IMR-90 (cell line): ENCODE results near the gene IP6K1. TPM values are rescaled to one million over a fixed set of nuclear protein-coding genes. Genes with fewer than 3 reads are reported as not detected.

Source experiments
- ATAC-seq: fragments of 200-7000 bp; cut with Tn5 transposase; 2 replicates; pipeline ENCODE4 v1.9.1; 2020; ENCODE audit warnings: low read depth, mild to moderate bottlenecking, moderate library complexity
- BruUV-seq: library from RNA; stranded (reverse); fragments of 400-500 nt; replicated peaks from 2 replicates; lab custom pipeline; 2021; lab: Mats Ljungman, UMichigan
- CTCF ChIA-PET: fragments of 300-600 bp; formaldehyde crosslinking; extraction: SDS; loops from one replicate; lab custom pipeline; 2021; ENCODE audit warnings: antibody characterized with exemption; lab: Yijun Ruan, JAX
- POLR2A ChIA-PET: fragments of 300-600 bp; sonication (Branson Sonifier 250); formaldehyde crosslinking; loops from one replicate; lab custom pipeline; 2022; ENCODE audit warnings: antibody characterized with exemption; ENCODE audit not compliant: unreplicated experiment; lab: Charles Lee
- DNase-seq: peaks from one replicate; pipeline ENCODE4 v3.0.0; 2013
- H2AFZ ChIP-seq: replicated peaks from 2 replicates; pipeline ENCODE3; 2013; ENCODE audit warnings: low read length, mild to moderate bottlenecking; ENCODE audit not compliant: poor library complexity
- H2AK5ac ChIP-seq: 2 replicates; pipeline ENCODE4 v1.6.1; 2013; ENCODE audit warnings: low read depth, low read length, inconsistent platforms
- H2AK9ac ChIP-seq: replicated peaks from 2 replicates; pipeline ENCODE3; 2013; ENCODE audit warnings: mild to moderate bottlenecking, low read depth, low read length, moderate library complexity; ENCODE audit not compliant: poor library complexity
- H2BK120ac ChIP-seq: 2 replicates; pipeline ENCODE4 v1.6.1; 2013; ENCODE audit warnings: low read depth, low read length, inconsistent platforms
- H2BK15ac ChIP-seq: 3 replicates; pipeline ENCODE4 v1.6.1; 2013; ENCODE audit warnings: low read depth, low read length, inconsistent platforms
- H2BK20ac ChIP-seq: 2 replicates; pipeline ENCODE4 v1.6.1; 2013; ENCODE audit warnings: low read depth, mild to moderate bottlenecking, inconsistent platforms, low read length, moderate library complexity
- H2BK5ac ChIP-seq: 2 replicates; pipeline ENCODE4 v1.6.1; 2013; ENCODE audit warnings: mild to moderate bottlenecking, low read depth, low read length, inconsistent platforms; ENCODE audit not compliant: poor library complexity, severe bottlenecking
- H3K14ac ChIP-seq: replicated peaks from 2 replicates; pipeline ENCODE4 v1.6.1; 2013; ENCODE audit warnings: low read depth, low read length, inconsistent platforms
- H3K18ac ChIP-seq: 2 replicates; pipeline ENCODE4 v1.6.1; 2013; ENCODE audit warnings: low read depth, low read length, control low read depth
- H3K23ac ChIP-seq: 2 replicates; pipeline ENCODE4 v1.6.1; 2013; ENCODE audit warnings: low read depth, low read length, inconsistent platforms
- H3K27ac ChIP-seq: 2 replicates; pipeline ENCODE4 v1.5.1; 2013; ENCODE audit warnings: mild to moderate bottlenecking, control low read depth, low read length; ENCODE audit not compliant: insufficient read depth
- H3K27me3 ChIP-seq: 2 replicates; pipeline ENCODE4 v1.6.1; 2013; ENCODE audit warnings: low read length; ENCODE audit not compliant: control insufficient read depth, insufficient read depth
- H3K36me3 ChIP-seq: 2 replicates; pipeline ENCODE4 v1.6.1; 2013; ENCODE audit warnings: low read length, mixed read lengths; ENCODE audit not compliant: control insufficient read depth, insufficient read depth
- H3K4ac ChIP-seq: 2 replicates; pipeline ENCODE4 v1.6.1; 2013; ENCODE audit warnings: low read depth, low read length, inconsistent platforms
- H3K4me1 ChIP-seq: 2 replicates; pipeline ENCODE4 v1.6.1; 2013; ENCODE audit warnings: low read length, mixed read lengths; ENCODE audit not compliant: control insufficient read depth, insufficient read depth
- H3K4me2 ChIP-seq: 2 replicates; pipeline ENCODE4 v1.6.1; 2013; ENCODE audit warnings: low read depth, mild to moderate bottlenecking, control low read depth, low read length, moderate library complexity
- H3K4me3 ChIP-seq: 2 replicates; pipeline ENCODE4 v1.5.1; 2013; ENCODE audit warnings: low read depth, mild to moderate bottlenecking, control low read depth, low read length, moderate library complexity; ENCODE audit not compliant: insufficient read depth
- H3K56ac ChIP-seq: 2 replicates; pipeline ENCODE4 v1.6.1; 2013; ENCODE audit warnings: low read length, inconsistent platforms; ENCODE audit not compliant: insufficient read depth; ENCODE audit errors: extremely low read depth
- H3K79me1 ChIP-seq, 2 experiments: 2 replicates each; pipeline ENCODE4 v1.6.1; 2013; ENCODE audit warnings: low read length in 2 of 2, inconsistent platforms in 1 of 2, low read depth in 1 of 2
- H3K9ac ChIP-seq: 2 replicates; pipeline ENCODE4 v1.6.1; 2013; ENCODE audit warnings: low read depth, low read length, control low read depth
- H3K9me1 ChIP-seq: 2 replicates; pipeline ENCODE4 v1.6.1; 2013; ENCODE audit warnings: low read length, inconsistent platforms; ENCODE audit not compliant: insufficient read depth
- H3K9me3 ChIP-seq: 2 replicates; pipeline ENCODE4 v1.6.1; 2013; ENCODE audit warnings: low read length; ENCODE audit not compliant: control insufficient read depth, insufficient read depth
- H4K20me1 ChIP-seq: 2 replicates; pipeline ENCODE4 v1.6.1; 2013; ENCODE audit warnings: low read length, inconsistent platforms; ENCODE audit not compliant: insufficient read depth
- H4K5ac ChIP-seq: 2 replicates; pipeline ENCODE4 v1.6.1; 2013; ENCODE audit warnings: mild to moderate bottlenecking, low read depth, low read length, control low read depth
- H4K8ac ChIP-seq, 2 experiments: 2 replicates each; pipeline ENCODE4 v1.6.1; 2013; ENCODE audit warnings: low read depth in 2 of 2, low read length in 2 of 2, control low read depth in 1 of 2, inconsistent platforms in 1 of 2
- H4K91ac ChIP-seq: 2 replicates; pipeline ENCODE4 v1.6.1; 2013; ENCODE audit warnings: low read depth, low read length, inconsistent platforms; ENCODE audit not compliant: insufficient read depth
- FOS ChIP-seq: fragments of 150-350 bp; IDR thresholded peaks from 2 replicates; pipeline ENCODE4 v1.6.1; 2016; ENCODE audit warnings: low read depth, low read length
- WGBS, 2 experiments: methylation state at CpG; one replicate each; pipeline versions ENCODE4 v1.1.5 to v1.1.7; 2013; ENCODE audit warnings: missing lambda C conversion rate in 2 of 2; ENCODE audit not compliant: insufficient read length in 1 of 2; ENCODE audit errors: extremely low coverage in 2 of 2; 5-methylcytosine and 5-hydroxymethylcytosine counted together
- dilution Hi-C: fragments of 300-500 bp; cut with HindIII; formaldehyde crosslinking; loops from one replicate; pipeline ENCODE4 v1.14.3; 2018; ENCODE audit warnings: low sequenced_read_pairs; ENCODE audit not compliant: unreplicated experiment
- in situ Hi-C: fragments of 300-500 bp; cut with MboI; formaldehyde crosslinking; loops from 3 replicates; pipeline ENCODE4 v1.14.3; 2019; ENCODE audit warnings: low sequenced_read_pairs, inconsistent platforms, mixed read lengths
- intact Hi-C: fragments of 100-400 bp; cut with micrococcal nuclease; formaldehyde crosslinking; loops from 2 replicates; pipeline ENCODE4 v1.10.0; 2022
- polyA plus RNA-seq, 3 experiments: library from polyadenylated mRNA; depleted of rRNA; stranded (reverse); fragments of >200 nt; gene quantifications; 2 replicates each; pipeline ENCODE4 v1.2.3, GENCODE V29; 2012; ENCODE audit warnings: low replicate concordance in 1 of 3
- total RNA-seq: library from RNA; depleted of rRNA; stranded (reverse); fragments of >200 nt; gene quantifications from 2 replicates; pipeline ENCODE4 v1.2.3, GENCODE V29; 2012
- TF ChIP-seq, protein P1 (sequence below): fragments of 150-350 bp; IDR thresholded peaks from 2 replicates; pipeline ENCODE4 v1.6.1; 2017; ENCODE audit warnings: mild to moderate bottlenecking, antibody characterized with exemption, low read length, low read depth

The IP6K1 gene
- total and polyA plus RNA-seq, 2 of the 4 experiments (the other 2 are of a cell fraction): 28.3 to 28.7 TPM

- H2AK5ac ChIP-seq: peak overlapping the region; percentile 62
- peak overlapping the region; percentile 100 for H2AK9ac ChIP-seq
- peak overlapping the region; percentile 99 for H2AFZ ChIP-seq
- POLR2A ChIA-PET: interaction anchor here (0.6 kb wide), 1 partner anchor 207 kb away, joined by 3 read pairs; the partner anchor contains the start of gene MON1A
- no peak overlapping the region for H2BK5ac ChIP-seq
- H2BK120ac ChIP-seq: no peak overlapping the region
- peak overlapping the region; percentile 91 for H3K9ac ChIP-seq
- no TSS peak for BruUV-seq
- peak overlapping the region; percentile 93; the same call in 1 of the 2 replicates for H3K14ac ChIP-seq
- TF ChIP-seq, protein P1, sequence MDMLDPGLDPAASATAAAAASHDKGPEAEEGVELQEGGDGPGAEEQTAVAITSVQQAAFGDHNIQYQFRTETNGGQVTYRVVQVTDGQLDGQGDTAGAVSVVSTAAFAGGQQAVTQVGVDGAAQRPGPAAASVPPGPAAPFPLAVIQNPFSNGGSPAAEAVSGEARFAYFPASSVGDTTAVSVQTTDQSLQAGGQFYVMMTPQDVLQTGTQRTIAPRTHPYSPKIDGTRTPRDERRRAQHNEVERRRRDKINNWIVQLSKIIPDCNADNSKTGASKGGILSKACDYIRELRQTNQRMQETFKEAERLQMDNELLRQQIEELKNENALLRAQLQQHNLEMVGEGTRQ: no peak
- no peak for TF ChIP-seq FOS
- H4K20me1 ChIP-seq: peaks cover 31% of the 10 kb centered on the region
- H2BK20ac ChIP-seq: no peak overlapping the region
- peak overlapping the region; percentile 76; the same call in 1 of the 2 replicates for H3K23ac ChIP-seq
- peaks cover 42% of the 10 kb centered on the region for H3K36me3 ChIP-seq
- CTCF ChIA-PET: no interaction called here
- H3K27me3 ChIP-seq: no peaks in the 10 kb centered on the region
- intact Hi-C loops (no loop called here), dilution Hi-C loops (no loop called here), in situ Hi-C loops (no loop called here)
- peak overlapping the region; percentile 88 for H3K4ac ChIP-seq
- peaks cover 17% of the 10 kb centered on the region for H3K4me1 ChIP-seq
- H3K4me3 ChIP-seq: peak overlapping the region; percentile 85
- ATAC-seq (no peak), DNase-seq (no peak)
- peak overlapping the region; percentile 72 for H3K27ac ChIP-seq
- 71% methylated on average over 2 of the region's 8 CpGs; no CpG with 5 or more reads in 1 of the 2 experiments for WGBS, 2 experiments
- H4K5ac ChIP-seq: no peak overlapping the region
- peak overlapping the region; percentile 55 to 93; a peak in 2 of 4 replicates for H4K8ac ChIP-seq
- no peaks in the 10 kb centered on the region for H3K9me3 ChIP-seq
- H4K91ac ChIP-seq: 0 out of 2 replicates have a peak overlapping the region, but pooled peaks have one; percentile 50
- no peak overlapping the region for H2BK15ac ChIP-seq
- peaks cover 15 to 43% of the 10 kb centered on the region in 2 experiments; a peak in 3 of 4 replicates for H3K79me1 ChIP-seq
- peaks cover 5% of the 10 kb centered on the region; the same call in 1 of the 2 replicates for H3K9me1 ChIP-seq
- H3K4me2 ChIP-seq: peak overlapping the region; percentile 96
- H3K18ac ChIP-seq: no peak overlapping the region
- H3K56ac ChIP-seq: no peak overlapping the region
Measured at GRCh38 chr3:49722896-49723295, 63.4 kb downstream of the IP6K1 start.
